Astrocyte (in vitro differentiated cells and primary cell): Measurements from ENCODE around the gene SMIM26. TPM values are rescaled to one million over a fixed set of nuclear protein-coding genes. Genes with fewer than 3 reads are reported as not detected.

Source experiments
- DNase-seq: peaks from one replicate; pipeline ENCODE4 v3.0.0-alpha.2; 2010; ENCODE audit warnings: low read depth
- FAIRE-seq: peaks from 2 replicates; lab custom pipeline; 2011; peaks lifted over from hg19 to GRCh38; lab: Jason Lieb, UNC
- H2AFZ ChIP-seq: 2 replicates; pipeline ENCODE4 v1.6.0; 2012; ENCODE audit warnings: low read depth, low read length, inconsistent platforms
- H3K27ac ChIP-seq: 2 replicates; pipeline ENCODE4 v1.5.1; 2011; ENCODE audit warnings: low read depth, low read length, inconsistent platforms
- H3K27me3 ChIP-seq: 2 replicates; pipeline ENCODE4 v1.6.0; 2011; ENCODE audit warnings: low read length, inconsistent platforms; ENCODE audit not compliant: insufficient read depth
- H3K36me3 ChIP-seq: 2 replicates; pipeline ENCODE4 v1.5.1; 2011; ENCODE audit warnings: low read length, inconsistent platforms; ENCODE audit not compliant: insufficient read depth
- H3K4me1 ChIP-seq: 2 replicates; pipeline ENCODE4 v1.5.1; 2011; ENCODE audit warnings: low read length, inconsistent platforms; ENCODE audit not compliant: insufficient read depth
- H3K4me2 ChIP-seq: 2 replicates; pipeline ENCODE4 v1.6.0; 2012; ENCODE audit warnings: low read length, inconsistent platforms
- H3K4me3 ChIP-seq: 2 replicates; pipeline ENCODE4 v1.5.1; 2011; ENCODE audit warnings: low read depth, mild to moderate bottlenecking, low read length, inconsistent platforms; ENCODE audit not compliant: insufficient read depth
- H3K79me2 ChIP-seq: 2 replicates; pipeline ENCODE4 v1.6.0; 2012; ENCODE audit warnings: mild to moderate bottlenecking, low read length, inconsistent platforms; ENCODE audit not compliant: insufficient read depth
- H3K9ac ChIP-seq: 2 replicates; pipeline ENCODE4 v1.6.0; 2012; ENCODE audit warnings: mild to moderate bottlenecking, low read length, inconsistent platforms
- H3K9me3 ChIP-seq: 2 replicates; pipeline ENCODE4 v1.5.1; 2012; ENCODE audit warnings: low read depth, mild to moderate bottlenecking, low read length, inconsistent platforms; ENCODE audit not compliant: insufficient read depth
- H4K20me1 ChIP-seq: 2 replicates; pipeline ENCODE4 v1.6.0; 2012; ENCODE audit warnings: low read length, inconsistent platforms; ENCODE audit not compliant: insufficient read depth
- H3K27ac Mint-ChIP-seq: one replicate; pipeline ENCODE4 v1.8.0; 2021; ENCODE audit warnings: mild to moderate bottlenecking, mixed read lengths; ENCODE audit not compliant: unreplicated experiment
- H3K27me3 Mint-ChIP-seq: one replicate; pipeline ENCODE4 v1.8.0; 2021; ENCODE audit warnings: low read depth, mixed read lengths; ENCODE audit not compliant: unreplicated experiment
- H3K36me3 Mint-ChIP-seq: one replicate; pipeline ENCODE4 v1.8.0; 2021; ENCODE audit warnings: low read depth, mixed read lengths; ENCODE audit not compliant: unreplicated experiment
- H3K4me1 Mint-ChIP-seq: one replicate; pipeline ENCODE4 v1.8.0; 2021; ENCODE audit warnings: low read depth, mixed read lengths; ENCODE audit not compliant: unreplicated experiment
- H3K4me3 Mint-ChIP-seq: one replicate; pipeline ENCODE4 v1.8.0; 2021; ENCODE audit warnings: mild to moderate bottlenecking, moderate library complexity, mixed read lengths; ENCODE audit not compliant: unreplicated experiment
- H3K9me3 Mint-ChIP-seq: one replicate; pipeline ENCODE4 v1.8.0; 2021; ENCODE audit warnings: mild to moderate bottlenecking, mixed read lengths; ENCODE audit not compliant: unreplicated experiment
- EZH2 ChIP-seq: IDR thresholded peaks from 2 replicates; pipeline ENCODE4 v1.6.1; 2012; ENCODE audit warnings: mild to moderate bottlenecking, low read length, inconsistent platforms; ENCODE audit not compliant: insufficient read depth
- total RNA-seq: library from RNA; stranded (reverse); gene quantifications from 2 replicates; pipeline ENCODE4 v1.2.1, GENCODE V29; 2021
- TF ChIP-seq, protein P1 (sequence below): IDR thresholded peaks from 2 replicates; pipeline ENCODE4 v1.5.1; 2011; ENCODE audit warnings: low read depth, mild to moderate bottlenecking, inconsistent platforms, low read length, moderate library complexity; ENCODE audit not compliant: insufficient read depth

Gene SMIM26
- total RNA-seq, 1 donor from 2014 or later, result 56.9 TPM

DNA sequence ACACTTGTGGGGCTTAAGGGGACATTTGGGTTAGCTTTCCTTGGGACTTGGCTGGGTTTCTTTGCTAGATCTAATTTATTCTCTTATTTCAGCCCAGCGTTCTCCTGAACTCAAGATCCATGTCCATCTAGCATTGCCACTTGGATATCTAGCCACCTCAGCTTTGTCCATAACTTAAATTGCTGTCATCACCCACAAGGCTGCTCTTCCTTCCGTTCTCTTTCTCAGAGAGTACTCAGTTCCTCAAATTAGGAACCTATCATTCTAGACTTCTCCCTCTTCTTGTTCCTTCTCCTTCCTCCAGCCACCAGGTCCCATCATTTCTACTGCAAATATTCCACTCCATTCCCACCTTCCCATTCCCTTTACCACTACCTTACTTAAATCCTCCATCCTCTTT, 4.3 kb downstream of the SMIM26 start:
- no peak overlapping the region for H2AFZ ChIP-seq
- no peak overlapping the region for H3K4me2 ChIP-seq
- no peak for DNase-seq
- H3K9me3 Mint-ChIP-seq, result no peaks in the 10 kb centered on the region
- no peak overlapping the region for H3K4me3 Mint-ChIP-seq
- no peaks in the 10 kb centered on the region for H4K20me1 ChIP-seq
- TF ChIP-seq EZH2, result no peak
- TF ChIP-seq, protein P1, sequence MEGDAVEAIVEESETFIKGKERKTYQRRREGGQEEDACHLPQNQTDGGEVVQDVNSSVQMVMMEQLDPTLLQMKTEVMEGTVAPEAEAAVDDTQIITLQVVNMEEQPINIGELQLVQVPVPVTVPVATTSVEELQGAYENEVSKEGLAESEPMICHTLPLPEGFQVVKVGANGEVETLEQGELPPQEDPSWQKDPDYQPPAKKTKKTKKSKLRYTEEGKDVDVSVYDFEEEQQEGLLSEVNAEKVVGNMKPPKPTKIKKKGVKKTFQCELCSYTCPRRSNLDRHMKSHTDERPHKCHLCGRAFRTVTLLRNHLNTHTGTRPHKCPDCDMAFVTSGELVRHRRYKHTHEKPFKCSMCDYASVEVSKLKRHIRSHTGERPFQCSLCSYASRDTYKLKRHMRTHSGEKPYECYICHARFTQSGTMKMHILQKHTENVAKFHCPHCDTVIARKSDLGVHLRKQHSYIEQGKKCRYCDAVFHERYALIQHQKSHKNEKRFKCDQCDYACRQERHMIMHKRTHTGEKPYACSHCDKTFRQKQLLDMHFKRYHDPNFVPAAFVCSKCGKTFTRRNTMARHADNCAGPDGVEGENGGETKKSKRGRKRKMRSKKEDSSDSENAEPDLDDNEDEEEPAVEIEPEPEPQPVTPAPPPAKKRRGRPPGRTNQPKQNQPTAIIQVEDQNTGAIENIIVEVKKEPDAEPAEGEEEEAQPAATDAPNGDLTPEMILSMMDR, result no peak
- H3K27me3 ChIP-seq, result no peaks in the 10 kb centered on the region
- H3K36me3 ChIP-seq, result peaks cover 6% of the 10 kb centered on the region
- no peaks in the 10 kb centered on the region for H3K4me1 Mint-ChIP-seq
- no peak overlapping the region for H3K27ac ChIP-seq
- peak overlapping the region; percentile 49 for H3K27ac Mint-ChIP-seq
- H3K79me2 ChIP-seq, result peaks cover 18% of the 10 kb centered on the region
- peaks cover 3% of the 10 kb centered on the region for H3K36me3 Mint-ChIP-seq
- no peak overlapping the region for H3K9ac ChIP-seq
- FAIRE-seq, result no peak
- H3K27me3 Mint-ChIP-seq, result no peaks in the 10 kb centered on the region
- H3K4me3 ChIP-seq, result no peak overlapping the region
- peaks cover 3% of the 10 kb centered on the region for H3K4me1 ChIP-seq
- H3K9me3 ChIP-seq, result no peaks in the 10 kb centered on the region

DNA sequence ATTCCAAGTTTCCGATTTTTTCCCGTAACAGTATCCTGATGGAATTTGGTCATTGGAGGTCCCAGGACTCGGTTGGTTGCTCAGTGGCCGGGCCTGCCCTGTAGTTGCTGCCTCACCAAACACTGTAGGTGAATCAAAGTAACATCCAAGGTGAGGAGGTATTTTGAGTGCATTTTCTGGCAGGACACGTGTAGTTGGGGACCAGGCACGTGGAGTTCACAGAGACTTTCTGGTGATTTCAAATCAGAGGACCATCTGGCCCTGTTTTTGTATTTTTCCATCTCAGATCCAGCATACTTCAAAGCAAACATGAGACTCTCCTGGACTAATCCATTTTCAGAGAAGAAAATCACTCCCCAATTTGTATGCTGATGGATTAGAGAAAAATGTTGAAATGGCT, 10.7 kb downstream of the SMIM26 start:
- H3K79me2 ChIP-seq, result no peaks in the 10 kb centered on the region
- H3K27ac Mint-ChIP-seq, result no peak overlapping the region
- H3K27me3 ChIP-seq, result no peaks in the 10 kb centered on the region
- H3K27me3 Mint-ChIP-seq, result no peaks in the 10 kb centered on the region
- H4K20me1 ChIP-seq, result no peaks in the 10 kb centered on the region
- H3K4me1 ChIP-seq, result no peaks in the 10 kb centered on the region
- FAIRE-seq (no peak), DNase-seq (no peak)
- H3K36me3 Mint-ChIP-seq, result no peaks in the 10 kb centered on the region
- H3K4me1 Mint-ChIP-seq, result no peaks in the 10 kb centered on the region
- no peak overlapping the region for H3K27ac ChIP-seq
- no peaks in the 10 kb centered on the region for H3K36me3 ChIP-seq
- no peak overlapping the region for H3K4me3 Mint-ChIP-seq
- no peak for TF ChIP-seq EZH2
- TF ChIP-seq, protein P1, result no peak
- no peak overlapping the region for H3K9ac ChIP-seq
- no peak overlapping the region for H3K4me2 ChIP-seq
- H3K4me3 ChIP-seq, result no peak overlapping the region
- H3K9me3 ChIP-seq, result no peaks in the 10 kb centered on the region
- no peak overlapping the region for H2AFZ ChIP-seq
- H3K9me3 Mint-ChIP-seq, result no peaks in the 10 kb centered on the region

DNA sequence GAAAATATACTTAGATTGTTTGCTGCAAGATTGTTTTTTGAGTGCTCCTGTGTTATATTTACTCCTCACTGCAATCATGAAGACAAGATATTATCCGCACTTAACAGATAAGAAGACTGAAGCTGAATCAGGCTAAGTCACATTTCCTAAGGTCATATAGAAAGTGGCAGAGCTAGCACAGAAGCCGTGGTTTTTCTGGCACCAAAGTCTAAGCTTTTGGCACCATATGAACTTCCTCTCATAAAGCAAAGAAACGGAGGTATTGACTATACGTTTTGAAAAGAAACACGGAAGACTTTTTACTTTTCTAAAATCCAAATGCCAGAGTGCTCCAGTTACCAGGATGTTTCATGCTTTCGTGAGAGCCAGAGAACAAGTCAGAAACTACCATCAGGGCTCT, 11.3 kb downstream of the SMIM26 start:
- no peak overlapping the region for H3K27ac Mint-ChIP-seq
- no peaks in the 10 kb centered on the region for H3K9me3 Mint-ChIP-seq
- no peaks in the 10 kb centered on the region for H3K4me1 ChIP-seq
- no peak overlapping the region for H3K9ac ChIP-seq
- DNase-seq (no peak), FAIRE-seq (no peak)
- TF ChIP-seq, protein P1, result no peak
- TF ChIP-seq EZH2, result no peak
- H3K36me3 Mint-ChIP-seq, result no peaks in the 10 kb centered on the region
- no peaks in the 10 kb centered on the region for H3K9me3 ChIP-seq
- no peaks in the 10 kb centered on the region for H3K79me2 ChIP-seq
- no peak overlapping the region for H3K4me3 Mint-ChIP-seq
- H3K4me3 ChIP-seq, result no peak overlapping the region
- H4K20me1 ChIP-seq, result no peaks in the 10 kb centered on the region
- H3K4me1 Mint-ChIP-seq, result no peaks in the 10 kb centered on the region
- no peaks in the 10 kb centered on the region for H3K36me3 ChIP-seq
- no peak overlapping the region for H2AFZ ChIP-seq
- no peaks in the 10 kb centered on the region for H3K27me3 ChIP-seq
- H3K27ac ChIP-seq, result no peak overlapping the region
- H3K4me2 ChIP-seq, result no peak overlapping the region
- H3K27me3 Mint-ChIP-seq, result no peaks in the 10 kb centered on the region
